Measurements from ENCODE around the gene TMED10.
A peak's percentile ranks its signal among the peaks of the same experiment; 100 is the strongest.
"Not testable (repeated sequence)": the region's sequence is repeated elsewhere in the genome, so short reads cannot be mapped to it uniquely, and the experiment has no call there.

TMED10 gene

GRCh38 chr14:75164809-75165208 lies 11.6 kb downstream of the TMED10 start:
- peak; percentile 28 for FAIRE-seq
- DNase-seq (ENCODE audit: insufficient read length, low spot score), result no peak

DNA sequence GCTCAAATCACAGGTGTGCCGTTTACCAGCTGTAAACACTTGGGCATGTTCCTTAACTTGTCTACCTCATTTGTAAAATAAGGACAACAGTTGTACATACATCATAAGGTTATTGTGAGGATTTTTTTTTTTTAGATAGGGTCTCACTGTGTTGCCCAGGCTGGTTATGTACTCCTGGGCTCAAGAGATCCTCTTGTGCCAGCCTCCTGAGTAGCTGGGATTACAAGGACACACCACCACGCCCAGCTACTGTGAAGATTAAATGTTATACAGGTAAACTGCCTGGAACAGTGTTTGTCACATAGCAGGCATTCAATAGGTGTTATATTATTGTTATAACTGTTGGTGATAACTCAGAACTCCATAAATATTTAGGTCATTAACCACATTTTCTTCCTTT lies 12.7 kb downstream of the TMED10 start:
- no peak for DNase-seq (ENCODE audit: insufficient read length, low spot score)
- FAIRE-seq, result peak; percentile 23

DNA sequence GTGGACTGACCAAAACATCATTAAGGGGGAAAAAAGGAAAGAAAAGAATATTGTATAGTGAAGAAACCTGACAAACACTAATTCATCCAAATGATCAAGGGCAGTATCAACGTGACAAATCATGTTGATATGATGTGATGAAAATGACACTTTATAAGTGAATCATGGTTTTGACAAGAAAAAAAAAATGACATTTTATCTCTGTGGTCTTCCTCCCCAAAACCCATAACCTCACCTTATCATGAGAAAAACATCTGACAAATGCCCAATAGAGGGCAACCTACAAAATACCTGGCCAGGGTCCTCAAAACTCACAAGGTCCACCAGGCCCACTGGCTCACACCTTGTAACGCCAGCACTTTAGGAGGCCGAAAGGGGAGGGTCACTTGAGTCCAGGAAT lies 13.8 kb downstream of the TMED10 start:
- no peak for DNase-seq (ENCODE audit: insufficient read length, low spot score)

GRCh38 chr14:75158843-75159614 lies 17.4 kb downstream of the TMED10 start:
- peak; percentile 54 for FAIRE-seq

More for the DNA sequence above, 13.8 kb downstream of the TMED10 start:
- peak; percentile 44 for FAIRE-seq

GRCh38 chr14:75156901-75157300 lies 19.5 kb downstream of the TMED10 start:
- no peak for DNase-seq (ENCODE audit: insufficient read length, low spot score)
- FAIRE-seq, result no peak

More at GRCh38 chr14:75158843-75159614, 17.4 kb downstream of the TMED10 start:
- no peak for DNase-seq (ENCODE audit: insufficient read length, low spot score)

- FAIRE-seq (no peak), DNase-seq (ENCODE audit: insufficient read length, low spot score) (no peak)
These were observed 20.3 kb downstream of the TMED10 start for GRCh38 chr14:75156111-75156510.

DNA sequence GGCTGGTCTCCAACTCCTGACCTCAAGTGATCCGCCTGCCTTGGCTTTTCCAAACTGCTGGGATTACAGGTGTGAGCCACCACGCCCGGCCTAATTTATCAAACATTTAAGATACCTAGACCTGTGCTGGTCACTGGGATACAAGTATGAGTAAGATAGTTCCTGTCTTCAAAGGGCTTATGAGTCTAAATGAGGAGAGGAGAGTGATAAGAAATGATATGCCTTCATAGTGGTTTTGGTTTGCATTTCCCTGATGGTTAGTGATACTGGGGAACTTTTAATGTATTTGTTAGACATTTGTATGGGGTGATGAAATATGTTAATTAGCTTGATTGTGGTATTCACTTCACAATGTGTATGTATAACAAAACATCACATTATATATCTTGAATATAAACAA lies 21.2 kb downstream of the TMED10 start:
- no peak for DNase-seq (ENCODE audit: insufficient read length, low spot score)
- no peak for FAIRE-seq

DNA sequence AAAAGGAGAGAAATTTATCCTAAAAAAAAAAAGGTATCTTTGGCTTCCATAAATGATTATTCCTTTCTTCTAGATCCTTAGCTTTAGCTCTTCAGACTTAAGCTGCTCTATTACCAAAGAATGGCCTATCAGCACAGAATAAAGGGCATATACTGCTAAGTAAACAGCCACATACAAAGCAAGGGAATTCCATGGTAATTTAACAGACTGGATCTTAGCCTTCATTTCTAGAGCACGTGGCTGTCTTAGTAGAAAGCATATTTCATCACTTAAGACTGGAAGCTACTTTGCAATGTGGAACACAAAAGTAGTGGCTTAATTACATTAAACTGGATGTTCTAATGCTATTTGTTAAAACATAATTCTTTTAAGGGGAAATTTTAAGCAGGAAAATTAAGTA lies 23.1 kb downstream of the TMED10 start:
- FAIRE-seq, result no peak
- no peak for DNase-seq (ENCODE audit: insufficient read length, low spot score)

DNA sequence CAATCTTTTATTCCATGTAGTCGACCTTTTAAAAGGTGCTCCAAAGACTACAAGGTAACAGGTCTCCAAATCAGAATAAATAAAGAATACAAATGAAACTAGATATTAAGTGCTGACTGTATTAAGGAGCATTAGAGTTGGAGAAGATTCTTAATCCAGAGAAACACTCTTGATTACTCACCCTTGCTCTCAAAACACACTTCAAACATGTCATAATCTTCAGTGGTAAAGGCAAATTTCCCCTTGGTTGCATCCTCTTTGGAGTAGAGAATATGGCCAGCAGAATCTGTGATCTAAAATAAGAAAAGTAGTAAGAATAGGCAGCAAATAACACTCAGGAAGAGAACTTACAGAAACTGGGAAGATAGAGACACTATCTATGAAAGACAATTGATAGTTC lies 24.6 kb downstream of the TMED10 start:
- FAIRE-seq, result no peak
- DNase-seq (ENCODE audit: insufficient read length, low spot score), result no peak

DNA sequence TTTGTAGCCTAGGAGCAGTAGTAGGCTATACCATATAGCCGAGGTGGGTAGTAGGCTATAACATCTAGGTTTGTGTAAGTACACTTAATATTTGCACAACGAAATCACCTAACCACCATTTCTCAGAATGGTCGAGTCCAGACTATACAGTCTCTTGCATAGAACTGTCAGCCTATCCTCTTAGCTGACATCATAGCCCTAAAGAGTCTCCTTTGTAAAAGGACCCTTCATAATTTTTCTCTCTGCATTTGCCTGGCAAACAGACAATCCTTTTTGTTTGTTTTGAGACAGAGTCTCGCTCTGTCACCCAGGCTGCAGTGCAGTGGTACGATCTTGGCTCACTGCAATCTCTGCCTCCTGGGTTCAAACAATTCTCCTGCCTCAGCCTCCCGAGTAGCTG lies 25.8 kb downstream of the TMED10 start:
- FAIRE-seq; DNase-seq (ENCODE audit: insufficient read length, low spot score): not testable (repeated sequence)

- FAIRE-seq, result no peak
- no peak for DNase-seq (ENCODE audit: insufficient read length, low spot score)
These were observed 26.3 kb downstream of the TMED10 start for GRCh38 chr14:75150150-75150549.

- peak; percentile 92 for FAIRE-seq
- peak; percentile 56 for DNase-seq (ENCODE audit: insufficient read length, low spot score)
These were observed 28.9 kb downstream of the TMED10 start for GRCh38 chr14:75147423-75148071.

- FAIRE-seq (peak; percentile 48), DNase-seq (ENCODE audit: insufficient read length, low spot score) (no peak)
These were observed 31.5 kb downstream of the TMED10 start for GRCh38 chr14:75144944-75145343.

DNA sequence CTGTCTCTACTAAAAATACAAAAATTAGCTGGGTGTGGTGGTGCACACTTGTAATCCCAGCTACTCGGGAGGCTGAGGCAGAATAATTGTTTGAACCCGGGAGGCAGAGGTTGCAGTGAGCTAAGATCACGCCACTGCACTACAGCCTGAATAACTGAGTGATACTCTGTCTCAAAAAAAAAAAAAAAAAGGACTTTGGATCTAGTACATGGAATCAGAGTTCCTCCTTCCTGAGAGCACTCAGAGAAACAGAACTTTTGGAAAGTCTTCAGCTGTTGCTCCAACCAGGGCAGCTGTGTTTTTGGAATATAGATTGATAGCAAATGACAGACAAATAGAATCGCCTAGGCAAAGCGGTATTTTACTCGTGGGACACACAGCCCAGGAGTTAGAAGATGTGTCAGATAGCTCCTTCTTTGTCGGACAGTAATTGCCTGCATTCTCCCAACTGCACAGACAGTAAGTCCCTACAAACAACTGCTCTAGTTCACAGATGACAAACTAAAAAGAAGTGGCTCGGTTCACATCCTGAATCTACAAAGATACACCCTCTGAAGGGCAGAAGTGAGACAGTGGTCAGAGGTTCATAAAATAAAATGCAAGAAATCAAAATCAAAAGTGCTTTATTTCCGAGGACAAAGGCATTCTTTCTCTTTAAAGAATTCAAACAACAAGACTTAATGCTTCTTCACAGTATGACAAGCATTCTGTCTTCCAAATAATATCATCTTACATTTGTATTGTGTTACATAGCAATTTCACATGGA lies 32.5 kb downstream of the TMED10 start:
- DNase-seq (ENCODE audit: insufficient read length, low spot score) (no peak), FAIRE-seq (no peak)

GRCh38 chr14:75142494-75142893 lies 33.9 kb downstream of the TMED10 start:
- DNase-seq (ENCODE audit: insufficient read length, low spot score) (no peak), FAIRE-seq (peak; percentile 93)

GRCh38 chr14:75141967-75142366 lies 34.4 kb downstream of the TMED10 start:
- FAIRE-seq (no peak), DNase-seq (ENCODE audit: insufficient read length, low spot score) (peak; percentile 74)

GRCh38 chr14:75141062-75141461 lies 35.4 kb downstream of the TMED10 start:
- DNase-seq (ENCODE audit: insufficient read length, low spot score), result no peak
- peak; percentile 90 for FAIRE-seq

GRCh38 chr14:75140620-75141019 lies 35.8 kb downstream of the TMED10 start:
- no peak for FAIRE-seq
- DNase-seq (ENCODE audit: insufficient read length, low spot score), result no peak

DNA sequence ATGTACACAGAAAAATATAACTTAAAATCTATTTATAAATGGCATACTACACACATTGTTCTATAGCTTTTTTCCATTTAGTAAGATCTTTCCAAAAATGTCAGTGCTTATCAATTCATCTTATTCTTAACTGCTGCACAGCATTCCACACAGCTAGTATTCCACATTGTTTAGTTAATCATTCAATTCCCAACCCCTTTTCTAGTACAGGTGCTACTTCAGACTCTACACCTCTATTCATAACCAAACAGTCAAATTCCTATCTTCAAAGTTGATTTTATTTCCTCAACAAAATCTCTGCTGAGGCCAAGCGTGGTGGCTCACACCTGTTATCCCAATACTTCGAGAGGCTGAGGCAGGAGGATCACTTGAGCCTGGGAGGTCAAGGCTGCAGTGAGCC lies 37.2 kb downstream of the TMED10 start:
- peak; percentile 77 for FAIRE-seq

GRCh38 chr14:75138492-75138891 lies 37.9 kb downstream of the TMED10 start:
- DNase-seq (ENCODE audit: insufficient read length, low spot score), result no peak
- FAIRE-seq, result no peak

More for the DNA sequence above, 37.2 kb downstream of the TMED10 start:
- DNase-seq (ENCODE audit: insufficient read length, low spot score), result no peak

DNA sequence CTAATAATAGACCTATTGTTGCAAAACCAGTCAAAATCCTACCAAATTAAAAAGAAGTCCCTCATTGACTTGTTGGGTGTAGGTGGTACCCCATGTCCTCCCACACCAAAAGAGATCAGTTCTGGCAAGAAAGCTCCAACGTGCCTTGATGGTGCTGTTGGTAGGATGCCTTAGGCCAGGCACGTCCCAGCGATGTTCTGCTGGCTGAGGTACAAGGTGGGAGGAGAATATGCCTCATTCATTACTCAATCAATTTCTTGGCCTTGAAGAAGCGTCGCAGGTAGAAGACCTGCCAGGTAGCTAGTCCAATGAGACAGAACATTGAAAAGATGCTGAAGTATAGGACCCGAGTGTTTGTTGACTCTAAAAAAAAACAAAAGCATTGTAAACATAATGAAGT lies 41.8 kb downstream of the TMED10 start:
- DNase-seq (ENCODE audit: insufficient read length, low spot score) (no peak), FAIRE-seq (peak; percentile 89)

Measured in HTR-8/SVneo (cell line).